ENCODE measurements around the gene F7.

GRCh38 chr13:113072376-113072775, 33.2 kb upstream of the F7 start:
- TF ChIP-seq POLR2A (IDR thresholded peaks at IDR 0.05; ENCODE audit: low read depth, low read length) (no peak), POLR2AphosphoS5 (IDR thresholded peaks at IDR 0.05; ENCODE audit: low read depth, low read length) (no peak)
